HG02798 (cell line): ENCODE data around the gene HDAC4.

Source experiments
- ATAC-seq: cut with Tn5 transposase; IDR thresholded peaks from one replicate; pipeline ENCODE4 v1.9.1; 2021; ENCODE audit warnings: mild to moderate bottlenecking; ENCODE audit not compliant: unreplicated experiment, poor library complexity

Gene HDAC4

DNA sequence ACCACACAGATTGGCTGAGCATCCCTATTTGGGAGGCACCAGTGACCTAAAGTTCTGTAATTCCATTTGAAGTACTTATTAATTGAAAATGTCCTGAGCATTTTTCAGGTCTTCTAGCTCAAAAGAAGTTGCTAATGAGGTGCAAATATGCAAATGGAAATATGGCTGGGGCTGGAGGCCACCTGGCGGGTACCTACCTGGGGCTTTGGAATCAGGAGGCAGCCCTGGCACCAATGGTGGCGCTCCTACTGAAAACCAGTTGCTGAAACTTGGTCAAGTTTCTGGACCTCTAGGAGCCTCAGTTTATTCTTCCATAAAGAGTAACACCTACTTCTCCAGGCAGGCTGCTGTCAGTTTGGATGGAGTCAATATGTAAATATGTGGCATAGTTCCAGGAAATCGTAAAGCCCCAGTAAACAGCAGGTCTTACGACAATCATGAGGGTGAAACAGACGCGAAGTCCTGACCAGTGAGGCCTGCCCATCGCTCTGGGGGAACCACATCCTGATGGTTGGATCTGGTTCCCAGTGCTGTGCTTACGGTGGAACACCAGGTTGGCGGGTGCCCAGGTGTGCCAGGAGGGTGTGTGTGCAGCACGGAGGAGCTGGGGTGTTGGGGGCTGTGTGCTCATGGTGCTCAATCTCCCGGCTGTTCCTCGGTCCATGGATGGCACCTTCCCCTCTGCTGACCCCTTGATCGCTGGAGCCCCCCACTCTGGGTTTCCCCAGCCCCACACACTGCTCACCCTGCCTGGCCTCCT is 366.8 kb downstream of the HDAC4 start:
- ATAC-seq = no peak

- ATAC-seq = no peak
These were observed 370.9 kb downstream of the HDAC4 start for GRCh38 chr2:239029958-239030357.

GRCh38 chr2:239028253-239028619 is 372.6 kb downstream of the HDAC4 start:
- ATAC-seq = no peak

- ATAC-seq = no peak
These were observed 373.2 kb downstream of the HDAC4 start for GRCh38 chr2:239027391-239028252.

GRCh38 chr2:239026711-239027361 is 374.0 kb downstream of the HDAC4 start:
- no peak for ATAC-seq

- no peak for ATAC-seq
These were observed 374.8 kb downstream of the HDAC4 start for GRCh38 chr2:239025951-239026461.

DNA sequence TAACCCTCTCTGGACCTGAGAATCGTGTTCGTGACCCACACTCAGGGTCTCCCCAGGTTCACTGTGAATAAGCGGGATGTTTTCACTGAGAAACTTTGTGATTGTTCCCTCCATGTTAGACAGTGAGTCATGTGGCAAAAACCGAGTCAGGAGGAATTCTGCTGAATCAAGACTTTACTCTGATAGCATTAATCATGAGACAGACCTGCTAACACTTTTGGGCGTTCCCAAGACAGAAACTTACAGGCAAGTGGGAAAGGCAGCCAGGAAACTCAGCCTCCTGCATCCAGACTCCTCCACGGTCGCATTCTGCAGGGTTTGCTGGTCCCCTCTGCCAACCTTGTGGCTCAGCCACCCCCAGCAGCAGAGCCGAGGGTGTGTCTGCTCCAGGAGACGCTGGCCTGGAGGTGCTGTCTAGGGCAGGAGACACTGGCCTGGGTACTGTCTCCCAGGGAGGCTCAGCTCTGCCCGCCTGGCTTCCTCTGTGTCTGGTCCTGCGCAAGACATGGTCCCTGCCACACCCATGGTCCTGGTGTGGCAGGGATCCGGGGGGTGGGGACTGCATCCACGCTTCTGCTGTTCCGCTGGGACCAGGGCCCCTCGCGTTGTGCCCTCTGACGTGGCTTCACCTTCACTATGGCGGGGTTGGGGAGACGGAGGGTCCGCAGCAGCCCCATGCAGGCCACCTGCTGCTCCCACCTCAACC is 375.6 kb downstream of the HDAC4 start:
- no peak for ATAC-seq

DNA sequence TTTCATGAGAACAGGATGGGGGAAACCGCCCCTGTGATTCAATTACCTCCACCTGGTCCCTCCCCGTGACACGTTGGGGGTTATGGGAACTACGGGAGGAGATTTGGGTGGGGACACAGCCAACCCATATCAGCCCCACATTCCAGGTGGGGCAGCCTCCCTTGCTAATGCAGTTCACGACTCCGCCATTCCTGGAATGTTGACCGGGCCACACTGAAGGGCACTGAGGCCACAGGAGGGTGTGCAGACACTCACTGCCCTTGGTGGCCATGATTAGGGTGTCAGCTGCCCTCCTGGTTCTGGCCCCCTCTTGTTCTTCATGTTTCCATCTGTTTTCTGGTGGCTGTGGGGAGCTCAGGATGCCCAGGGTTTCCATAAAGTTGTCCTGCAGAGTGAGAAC is 376.6 kb downstream of the HDAC4 start:
- no peak for ATAC-seq

GRCh38 chr2:239022437-239023260 is 378.2 kb downstream of the HDAC4 start:
- no peak for ATAC-seq

GRCh38 chr2:239021651-239022436 is 379.0 kb downstream of the HDAC4 start:
- no peak for ATAC-seq

GRCh38 chr2:239021224-239021623 is 379.6 kb downstream of the HDAC4 start:
- ATAC-seq = no peak

- no peak for ATAC-seq
These were observed 380.2 kb downstream of the HDAC4 start for GRCh38 chr2:239020541-239021041.

GRCh38 chr2:239019183-239019581 is 381.6 kb downstream of the HDAC4 start:
- no peak for ATAC-seq

GRCh38 chr2:239018271-239019182 is 382.3 kb downstream of the HDAC4 start:
- ATAC-seq = no peak

DNA sequence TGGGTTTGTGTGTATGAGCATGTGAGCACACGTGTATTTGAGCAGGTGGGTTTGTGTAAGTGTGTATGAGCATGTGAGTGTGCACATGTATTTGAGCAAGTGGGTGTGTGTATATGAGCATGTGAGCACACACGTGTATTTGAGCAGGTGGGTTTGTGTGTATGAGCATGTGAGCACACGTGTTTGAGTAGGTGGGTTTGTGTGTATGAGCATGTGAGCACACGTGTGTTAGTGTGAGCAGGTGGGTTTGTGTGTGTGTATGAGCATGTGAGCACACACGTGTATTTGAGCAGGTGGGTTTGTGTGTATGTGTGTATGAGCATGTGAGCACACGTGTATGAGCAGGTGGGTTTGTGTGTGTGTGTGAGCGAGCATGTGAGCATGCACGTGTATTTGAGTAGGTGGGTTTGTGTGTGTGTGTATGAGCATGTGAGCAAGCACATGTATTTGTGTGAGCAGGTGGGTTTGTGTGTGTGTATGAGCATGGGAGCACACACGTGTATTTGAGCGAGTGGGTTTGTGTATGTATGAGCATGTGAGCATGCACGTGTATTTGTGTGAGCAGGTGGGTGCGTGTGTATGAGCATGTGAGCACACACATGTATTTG is 383.2 kb downstream of the HDAC4 start:
- no peak for ATAC-seq

GRCh38 chr2:239015901-239016675 is 384.7 kb downstream of the HDAC4 start:
- no peak for ATAC-seq
